22Rv1 (cell line): ENCODE results near the gene RACK1.
"Not testable (repeated sequence)": the region's sequence is repeated elsewhere in the genome, so short reads cannot be mapped to it uniquely, and the experiment has no call there.

Experiments
- H3K27ac ChIP-seq: fragments of 450-650 bp; 2 replicates; pipeline ENCODE4 v1.5.1; 2017
- CTCF ChIP-seq: fragments of 450-650 bp; IDR thresholded peaks from 2 replicates; pipeline ENCODE4 v1.5.1; 2017; ENCODE audit warnings: mild to moderate bottlenecking
- ZFX ChIP-seq: fragments of 450-650 bp; IDR thresholded peaks from 2 replicates; pipeline ENCODE4 v1.6.1; 2017; ENCODE audit warnings: antibody characterized with exemption, borderline replicate concordance

The RACK1 gene

GRCh38 chr5:181281077-181281983 lies 37.6 kb upstream of the RACK1 start:
- TF ChIP-seq CTCF (no peak), ZFX (no peak)
- peak overlapping the region; percentile 82 for H3K27ac ChIP-seq

DNA sequence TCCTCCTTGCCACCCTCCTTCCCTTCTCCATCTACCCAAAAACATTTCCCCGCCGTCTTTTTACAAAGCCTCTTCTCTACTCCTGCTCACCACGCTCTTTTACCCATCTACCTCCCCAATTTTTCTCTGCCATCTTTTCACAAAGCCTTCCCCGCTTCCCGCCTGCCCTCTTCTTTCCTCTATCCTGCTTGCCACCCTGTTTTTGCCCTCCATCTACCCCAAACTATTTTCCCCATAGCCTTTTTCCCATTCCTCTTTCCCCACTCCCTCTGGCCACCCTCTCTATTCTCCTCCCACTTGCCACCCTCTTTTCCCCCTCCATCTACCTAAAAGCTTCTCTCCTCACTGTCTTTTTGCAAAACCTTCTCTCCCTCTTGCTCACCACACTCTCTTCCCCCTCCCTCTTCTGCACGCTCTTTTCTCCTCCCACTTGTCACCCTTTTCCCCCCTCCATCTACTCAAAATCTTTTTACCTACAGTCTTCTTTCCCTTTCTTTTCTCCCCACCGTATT lies 36.6 kb upstream of the RACK1 start:
- peak overlapping the region; percentile 82 for H3K27ac ChIP-seq
- TF ChIP-seq CTCF, result no peak
- no peak for TF ChIP-seq ZFX

DNA sequence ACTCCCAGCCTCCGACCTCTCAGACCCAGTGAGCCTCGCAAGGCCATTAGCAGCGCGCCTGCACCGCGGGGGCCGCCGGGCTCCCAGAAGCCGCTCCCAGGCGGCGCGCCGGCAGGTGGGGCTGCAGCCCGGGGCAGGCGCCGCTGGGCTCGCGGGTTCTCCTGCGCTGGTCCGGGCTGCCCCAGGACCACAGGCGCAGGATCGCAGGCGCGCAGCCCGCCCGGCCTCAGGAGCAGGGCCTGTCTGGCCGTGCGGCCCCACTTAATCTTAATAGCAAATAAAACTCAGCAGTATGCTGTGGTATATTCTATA lies 29.7 kb upstream of the RACK1 start:
- not testable (repeated sequence) for H3K27ac ChIP-seq

- no peak overlapping the region for H3K27ac ChIP-seq
- TF ChIP-seq ZFX (no peak), CTCF (no peak)
Observed at GRCh38 chr5:181271081-181271480, 27.4 kb upstream of the RACK1 start.

DNA sequence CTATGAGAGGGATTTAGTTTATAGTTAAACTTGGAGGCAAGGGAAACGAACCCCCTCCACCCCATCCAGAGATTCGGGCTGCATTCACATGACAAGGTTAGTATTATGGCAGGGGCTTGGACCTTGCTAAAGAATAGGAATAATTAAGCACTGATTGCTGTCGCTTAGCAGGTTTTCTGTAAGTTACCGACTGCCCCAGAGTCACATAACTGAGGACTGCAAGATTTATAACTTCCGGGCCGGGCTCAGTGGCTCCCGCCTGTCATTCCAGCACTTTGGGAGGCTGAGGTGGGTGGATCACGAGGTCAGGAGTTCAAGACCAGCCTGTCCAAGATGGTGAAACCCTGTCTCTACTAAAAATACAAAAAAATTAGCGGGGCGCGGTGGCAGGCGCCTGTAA lies 24.2 kb upstream of the RACK1 start:
- 0 out of 2 replicates have a peak overlapping the region, but pooled peaks have one; percentile 26 for H3K27ac ChIP-seq

- H3K27ac ChIP-seq, result 0 out of 2 replicates have a peak overlapping the region, but pooled peaks have one; percentile 26
Observed at GRCh38 chr5:181267291-181267904, 23.7 kb upstream of the RACK1 start.

DNA sequence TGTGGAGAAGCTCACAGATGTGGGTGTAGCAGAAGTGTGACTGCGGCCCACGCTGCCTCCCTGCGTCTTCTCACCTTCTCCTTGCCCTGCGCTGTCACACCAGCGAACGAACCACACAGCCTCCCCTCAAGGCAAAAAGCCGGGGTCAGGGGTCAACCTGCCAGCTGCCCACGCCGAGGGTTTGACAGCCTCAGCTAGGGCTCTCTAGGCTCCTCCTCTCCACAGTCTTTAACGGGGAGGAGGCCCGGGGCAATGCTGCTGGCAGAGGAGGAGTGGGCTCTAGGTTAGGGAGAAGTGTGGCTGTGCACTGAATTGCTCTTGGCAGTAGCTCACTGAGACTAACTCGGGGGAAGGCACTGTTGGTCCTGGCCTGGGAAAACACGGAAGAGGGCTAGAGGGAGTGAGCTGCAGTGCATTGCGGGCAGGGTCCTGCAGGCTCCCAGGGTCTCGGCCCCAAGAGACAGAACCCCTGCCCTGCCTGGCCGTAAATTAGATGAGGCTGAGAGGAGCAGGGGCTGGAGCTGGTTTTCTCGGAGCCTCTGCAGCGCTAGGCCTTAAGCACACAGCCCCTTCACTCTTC lies 21.5 kb upstream of the RACK1 start:
- no peak for TF ChIP-seq ZFX
- TF ChIP-seq CTCF, result no peak
- no peak overlapping the region for H3K27ac ChIP-seq

- H3K27ac ChIP-seq, result peak overlapping the region; percentile 90
- TF ChIP-seq CTCF, result no peak
- no peak for TF ChIP-seq ZFX
Observed at GRCh38 chr5:181263633-181264032, 19.9 kb upstream of the RACK1 start.
